Heart right ventricle (tissue), 16 donors: ENCODE results near the gene RAD50. TPM values are rescaled to one million over a fixed set of nuclear protein-coding genes. Genes with fewer than 3 reads are reported as not detected.

Experiments
- ATAC-seq, 8 donors: fragments of 200-7000 bp; cut with Tn5 transposase; one replicate each; pipeline ENCODE4 v1.9.1; 2020; ENCODE audit warnings: mild to moderate bottlenecking in 8 of 8, moderate library complexity in 8 of 8, moderate number of reproducible peaks in 1 of 8
- DNase-seq, 2 donors: peaks; one replicate each; pipeline ENCODE4 v3.0.0-alpha.2; 2020
- H3K27ac ChIP-seq, 10 donors: fragments of 200-600 bp; sonication (generic) in 2 of 10; one replicate each; pipeline versions ENCODE4 v1.5.0 to v1.8.0; 2020 to 2022; ENCODE audit warnings: mild to moderate bottlenecking in 3 of 10
- H3K27me3 ChIP-seq, 7 donors: fragments of 200-600 bp; one replicate each; pipeline ENCODE4 v1.8.0; 2021 to 2022; ENCODE audit warnings: mild to moderate bottlenecking in 2 of 7
- H3K36me3 ChIP-seq, 9 donors: fragments of 200-600 bp; sonication (generic) in 1 of 9; one replicate each; pipeline versions ENCODE4 v1.5.0 to v1.8.0; 2020 to 2022; ENCODE audit warnings: mild to moderate bottlenecking in 2 of 9
- H3K4me1 ChIP-seq, 9 donors: fragments of 200-600 bp; sonication (generic) in 1 of 9; one replicate each; pipeline versions ENCODE4 v1.5.0 to v1.8.0; 2020 to 2022; ENCODE audit warnings: mild to moderate bottlenecking in 4 of 9
- H3K4me3 ChIP-seq, 10 donors: fragments of 200-600 bp; sonication (generic) in 2 of 10; one replicate each; pipeline versions ENCODE4 v1.5.0 to v1.8.0; 2020 to 2022; ENCODE audit warnings: mild to moderate bottlenecking in 7 of 10, moderate library complexity in 2 of 10
- H3K9me3 ChIP-seq, 11 donors: fragments of 200-600 bp in 10 of 11; sonication (generic) in 2 of 11; one replicate each; pipeline versions ENCODE4 v1.5.0 to v1.8.0; 2013 to 2022; ENCODE audit warnings: mild to moderate bottlenecking in 2 of 11, control low read depth in 1 of 11, moderate library complexity in 1 of 11
- WGBS, 2 donors: extraction: QIAGEN DNeasy Blood & Tissue Kit; methylation state at CpG; one replicate each; pipeline ENCODE4 v1.1.7; 2013; ENCODE audit warnings: inconsistent platforms in 1 of 2; 5-methylcytosine and 5-hydroxymethylcytosine counted together
- intact Hi-C, 10 donors: fragments of 100-400 bp; cut with DNase I; formaldehyde crosslinking; loops; one replicate each; pipeline versions ENCODE4 v1.11.1 to v1.14.2; 2022
- polyA plus RNA-seq, 2 donors: library from polyadenylated mRNA; stranded (reverse); fragments of 200-250 nt; gene quantifications; one replicate each; pipeline ENCODE4 v1.2.3, GENCODE V29; 2013
- total RNA-seq, 10 donors: library from RNA; stranded (reverse); fragmentation: NEBNext Ultra II Directional in 3 of 10; extraction: Animal tissue kit (Norgen Biotek cat#: 25700) in 3 of 10; gene quantifications; one replicate each; pipeline versions ENCODE4 v1.2.1 to v1.2.4, GENCODE V29; 2021 to 2023
- TF ChIP-seq, protein P1 (sequence below), 9 donors: fragments of 200-600 bp; sonication (generic) in 2 of 9; IDR thresholded peaks; one replicate each; pipeline versions ENCODE4 v1.5.0 to v1.8.0; 2021 to 2022; ENCODE audit warnings: antibody characterized with exemption in 9 of 9, mild to moderate bottlenecking in 5 of 9, moderate library complexity in 1 of 9
- donor health status: Arrhythmogenic right ventricular cardiomyopathy.
- donor health status: ischemic (EF 13 %, LVEDD 7.1; RV severe dilation, severe dysfunction).
- donor health status: healthy with polysubstance abuse.
- donor health status: DM: no; HTN: yes; CAD: no.
- donor health status: DM: no; HTN: no; CAD: no.
- donor health status: ischemic (EF 25% LVEDD 6.9; RV normal size, moderate dysfunction).
- donor health status: ischemic (EF 25% LVEDD 5.7; RV mildly dilated, moderate dysfunction).
- donor health status: healthy.
- donor health status: DM: yes; HTN: yes; CAD: no.
- donor health status: Ischemic cardiomyopathy.
- donor health status: ischemic (EF 35%, LVEDD 5.7; RV mildly dilated, moderate dysfunction).
- donor health status: nonischemic (EF 11% LVEDD 7.7; RV severe dilation, severe dysfunction).
- donor health status: DM: yes; HTN: yes; CAD: no.
- donor health status: PGD.
- donor health status: ischemic (EF 29% LVEDD 5.4; RV normal size, mild dysfunction).
- donor health status: nonischemic (EF 23%, LVEDD 6.1; RV moderate dilation, normal function).

Gene RAD50
- total and polyA plus RNA-seq, 12 donors, result 6.8 to 38.5 (median 31.8) TPM

DNA sequence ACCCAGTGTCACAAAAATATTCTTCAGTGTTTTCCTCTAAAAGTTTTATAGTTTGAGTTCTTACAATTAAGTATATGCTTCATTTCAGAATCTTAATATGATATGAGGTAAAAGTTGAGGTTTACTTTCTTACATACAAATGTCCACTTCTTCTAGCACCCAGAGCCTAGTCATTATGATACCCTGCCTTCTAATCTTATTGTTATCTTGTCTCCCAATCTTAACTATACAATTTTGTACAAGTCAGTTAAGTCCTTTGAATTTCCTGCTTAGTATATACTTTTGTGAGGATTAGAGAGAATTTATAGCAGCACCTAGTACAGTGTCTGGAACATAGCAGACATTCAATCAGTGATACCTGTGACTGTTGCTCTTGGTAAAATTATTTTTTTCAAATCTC, 29.3 kb downstream of the RAD50 start:
- DNase-seq (no peak), ATAC-seq (no peak)
- intact Hi-C loops, result no loop called here
- Histone ChIP-seq H3K36me3 (peaks cover 0 to 98% (median 28%) of the 10 kb centered on the region in 9 donors), H3K4me3 (no peak overlapping the region), H3K4me1 (no peaks in the 10 kb centered on the region), H3K27ac (no peak overlapping the region), H3K27me3 (no peaks in the 10 kb centered on the region), H3K9me3 (no peaks in the 10 kb centered on the region)
- TF ChIP-seq, protein P1, sequence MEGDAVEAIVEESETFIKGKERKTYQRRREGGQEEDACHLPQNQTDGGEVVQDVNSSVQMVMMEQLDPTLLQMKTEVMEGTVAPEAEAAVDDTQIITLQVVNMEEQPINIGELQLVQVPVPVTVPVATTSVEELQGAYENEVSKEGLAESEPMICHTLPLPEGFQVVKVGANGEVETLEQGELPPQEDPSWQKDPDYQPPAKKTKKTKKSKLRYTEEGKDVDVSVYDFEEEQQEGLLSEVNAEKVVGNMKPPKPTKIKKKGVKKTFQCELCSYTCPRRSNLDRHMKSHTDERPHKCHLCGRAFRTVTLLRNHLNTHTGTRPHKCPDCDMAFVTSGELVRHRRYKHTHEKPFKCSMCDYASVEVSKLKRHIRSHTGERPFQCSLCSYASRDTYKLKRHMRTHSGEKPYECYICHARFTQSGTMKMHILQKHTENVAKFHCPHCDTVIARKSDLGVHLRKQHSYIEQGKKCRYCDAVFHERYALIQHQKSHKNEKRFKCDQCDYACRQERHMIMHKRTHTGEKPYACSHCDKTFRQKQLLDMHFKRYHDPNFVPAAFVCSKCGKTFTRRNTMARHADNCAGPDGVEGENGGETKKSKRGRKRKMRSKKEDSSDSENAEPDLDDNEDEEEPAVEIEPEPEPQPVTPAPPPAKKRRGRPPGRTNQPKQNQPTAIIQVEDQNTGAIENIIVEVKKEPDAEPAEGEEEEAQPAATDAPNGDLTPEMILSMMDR (IDR thresholded peaks at IDR 0.05), result no peak

DNA sequence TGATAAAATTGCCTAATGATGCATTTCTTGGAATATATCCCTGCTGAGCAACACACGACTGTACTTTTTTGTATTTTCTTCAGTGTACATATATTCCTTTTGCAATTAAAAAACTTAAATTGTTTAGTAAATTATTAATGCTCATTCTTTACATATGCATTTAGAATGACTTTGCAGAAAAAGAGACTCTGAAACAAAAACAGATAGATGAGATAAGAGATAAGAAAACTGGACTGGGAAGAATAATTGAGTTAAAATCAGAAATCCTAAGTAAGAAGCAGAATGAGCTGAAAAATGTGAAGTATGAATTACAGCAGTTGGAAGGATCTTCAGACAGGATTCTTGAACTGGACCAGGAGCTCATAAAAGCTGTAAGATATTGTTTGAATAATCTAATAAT, 32.7 kb downstream of the RAD50 start:
- intact Hi-C loops, result no loop called here
- TF ChIP-seq, protein P1 (IDR thresholded peaks at IDR 0.05), result no peak
- 90 to 96% methylated on average over 1 of the region's 1 CpG for WGBS, 2 donors

DNA sequence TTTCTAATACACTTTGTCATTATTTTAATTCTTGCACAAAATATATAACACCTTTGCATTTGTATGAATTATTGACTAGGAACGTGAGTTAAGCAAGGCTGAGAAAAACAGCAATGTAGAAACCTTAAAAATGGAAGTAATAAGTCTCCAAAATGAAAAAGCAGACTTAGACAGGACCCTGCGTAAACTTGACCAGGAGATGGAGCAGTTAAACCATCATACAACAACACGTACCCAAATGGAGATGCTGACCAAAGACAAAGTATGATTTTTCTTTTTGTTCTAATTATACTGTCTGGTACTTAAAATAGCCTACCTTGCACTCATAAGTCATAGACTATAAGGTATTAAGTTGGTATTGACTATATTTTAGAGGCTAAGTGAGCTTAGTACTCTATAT, 34.4 kb downstream of the RAD50 start:
- TF ChIP-seq, protein P1 (IDR thresholded peaks at IDR 0.05), result peak in 2 of 9 donors; percentile 12 to 17
- intact Hi-C loops, result no loop called here
- no peak overlapping the region for H3K4me3 ChIP-seq
- H3K27ac ChIP-seq, result no peak overlapping the region
- 84 to 92% methylated on average over 3 of the region's 3 CpGs for WGBS, 2 donors
- H3K9me3 ChIP-seq, result no peaks in the 10 kb centered on the region
- H3K36me3 ChIP-seq, result peaks cover 0 to 100% (median 34%) of the 10 kb centered on the region in 9 donors
- no peak for ATAC-seq
- DNase-seq, result no peak
- no peaks in the 10 kb centered on the region for H3K27me3 ChIP-seq
- H3K4me1 ChIP-seq, result no peaks in the 10 kb centered on the region

More for the DNA sequence above, 32.7 kb downstream of the RAD50 start:
- H3K27me3 ChIP-seq, result no peaks in the 10 kb centered on the region
- ATAC-seq (no peak), DNase-seq (no peak)
- no peak overlapping the region for H3K4me3 ChIP-seq
- no peak overlapping the region for H3K27ac ChIP-seq
- H3K9me3 ChIP-seq, result no peaks in the 10 kb centered on the region
- no peaks in the 10 kb centered on the region for H3K4me1 ChIP-seq
- H3K36me3 ChIP-seq, result peaks cover 0 to 100% (median 30%) of the 10 kb centered on the region in 9 donors

DNA sequence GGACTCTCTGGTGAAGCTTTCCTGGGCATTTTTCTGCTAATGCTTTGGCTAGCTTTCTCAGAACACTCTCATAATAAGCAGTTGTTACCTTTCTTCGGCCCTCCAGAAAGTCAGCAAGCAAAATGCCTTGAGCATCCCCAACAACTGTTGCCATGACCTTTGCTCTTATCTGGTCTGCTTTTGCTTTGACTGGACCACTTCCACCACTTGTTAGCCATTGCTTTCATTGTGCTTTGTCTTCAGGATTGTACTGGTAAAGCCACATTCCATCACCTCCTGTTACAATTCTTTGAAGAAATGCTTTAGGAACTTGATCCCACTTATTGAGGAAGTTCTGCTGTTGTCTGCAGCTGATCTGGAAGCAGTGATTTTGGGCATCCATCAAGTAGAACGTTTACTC, 35.7 kb downstream of the RAD50 start:
- 84% methylated on average over 2 of the region's 2 CpGs for WGBS, 2 donors
- H3K27ac ChIP-seq, result no peak overlapping the region
- H3K9me3 ChIP-seq, result no peaks in the 10 kb centered on the region
- TF ChIP-seq, protein P1 (IDR thresholded peaks at IDR 0.05), result no peak
- H3K27me3 ChIP-seq, result no peaks in the 10 kb centered on the region
- no peak for ATAC-seq
- no peaks in the 10 kb centered on the region for H3K4me1 ChIP-seq
- intact Hi-C loops, result no loop called here
- no peak overlapping the region for H3K4me3 ChIP-seq
- no peak for DNase-seq
- H3K36me3 ChIP-seq, result peaks cover 0 to 100% (median 33%) of the 10 kb centered on the region in 9 donors
